HG03280 (cell line): ENCODE results near the gene GRAMD4.

Experiments
- ATAC-seq: cut with Tn5 transposase; IDR thresholded peaks from one replicate; pipeline ENCODE4 v1.9.1; 2021; ENCODE audit warnings: mild to moderate bottlenecking, moderate library complexity; ENCODE audit not compliant: unreplicated experiment

Gene GRAMD4

DNA sequence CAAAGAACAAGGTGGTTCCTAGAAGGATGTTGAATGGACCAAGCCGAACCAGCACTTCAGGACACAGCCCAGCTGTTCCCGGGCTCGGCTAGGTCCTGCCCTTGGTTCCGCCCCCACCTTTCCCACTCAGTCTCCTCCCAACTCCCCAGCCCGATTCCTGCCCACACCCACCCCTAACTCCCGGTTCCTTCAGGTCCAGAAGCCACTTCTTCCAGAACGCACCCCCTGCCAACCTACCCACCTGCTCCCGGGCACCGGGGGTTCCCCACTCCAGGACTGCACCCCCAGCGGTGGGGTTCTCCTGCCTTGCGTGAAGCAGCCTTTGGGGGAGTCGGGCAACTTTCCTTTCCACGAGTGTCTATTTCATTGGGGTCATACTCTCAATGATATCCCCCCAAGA is 87.1 kb downstream of the GRAMD4 start:
- no peak for ATAC-seq

DNA sequence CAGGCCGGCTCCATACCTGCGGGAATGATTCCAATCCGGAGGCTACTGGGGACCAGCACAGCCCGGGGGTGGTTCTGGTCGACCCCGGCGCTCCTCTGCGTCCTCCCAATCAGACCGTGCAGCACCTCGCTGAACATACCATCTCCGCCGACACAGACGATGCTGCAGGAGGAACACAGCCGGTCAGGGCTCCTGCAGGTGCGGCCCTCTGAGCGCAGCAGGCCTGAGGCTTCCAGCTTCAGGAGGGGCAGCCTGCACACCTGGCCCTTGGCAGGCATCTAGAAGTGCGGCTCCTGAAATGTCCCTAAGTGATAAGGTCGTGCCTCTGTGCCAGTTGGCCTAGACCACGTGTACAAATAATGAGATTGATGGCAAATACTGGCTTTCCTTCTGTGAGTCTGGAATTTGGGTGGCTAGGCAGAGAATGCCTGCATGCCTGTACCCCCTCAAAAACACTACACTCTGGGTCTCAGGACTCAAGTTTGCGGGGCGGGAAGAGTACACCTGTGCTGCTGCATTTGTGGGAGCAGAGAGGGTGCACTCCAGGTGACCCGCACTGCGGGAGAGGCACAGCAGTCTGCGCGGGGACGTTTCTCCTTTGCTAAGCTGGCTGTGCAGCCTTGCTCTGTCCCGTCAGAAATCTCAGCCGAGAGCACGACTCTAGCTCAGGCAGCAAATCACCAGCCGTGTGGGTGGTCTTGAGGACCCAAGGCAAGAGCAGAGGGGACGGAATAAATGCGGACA is 87.8 kb downstream of the GRAMD4 start:
- no peak for ATAC-seq

DNA sequence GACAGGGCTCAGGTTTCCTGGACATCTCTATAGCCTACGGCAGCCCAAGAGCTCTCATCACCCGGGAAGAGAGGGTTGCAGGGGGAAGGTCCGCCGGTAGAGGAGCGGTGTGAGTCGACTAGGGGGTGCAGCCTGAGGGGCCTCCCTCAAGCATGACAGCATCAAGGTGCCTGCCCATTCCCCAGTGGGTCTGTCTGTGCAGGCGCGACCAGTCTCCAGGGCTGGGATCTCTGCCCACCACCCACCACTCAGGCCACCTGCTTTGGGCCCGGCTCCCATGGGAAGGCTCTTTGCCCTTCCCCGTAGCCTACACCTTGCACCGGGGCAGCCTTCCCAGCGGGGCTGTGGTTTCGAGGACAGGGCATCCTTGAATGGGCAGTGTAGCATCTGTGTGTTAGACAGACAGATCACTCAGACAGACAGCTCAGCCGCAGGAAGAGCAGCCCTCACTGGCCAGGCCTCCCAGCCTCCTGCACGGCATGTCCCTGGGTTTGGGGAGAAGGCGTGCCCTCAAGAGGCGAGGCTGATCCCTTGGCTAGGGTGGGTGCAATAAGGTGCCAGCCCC is 88.7 kb downstream of the GRAMD4 start:
- no peak for ATAC-seq

DNA sequence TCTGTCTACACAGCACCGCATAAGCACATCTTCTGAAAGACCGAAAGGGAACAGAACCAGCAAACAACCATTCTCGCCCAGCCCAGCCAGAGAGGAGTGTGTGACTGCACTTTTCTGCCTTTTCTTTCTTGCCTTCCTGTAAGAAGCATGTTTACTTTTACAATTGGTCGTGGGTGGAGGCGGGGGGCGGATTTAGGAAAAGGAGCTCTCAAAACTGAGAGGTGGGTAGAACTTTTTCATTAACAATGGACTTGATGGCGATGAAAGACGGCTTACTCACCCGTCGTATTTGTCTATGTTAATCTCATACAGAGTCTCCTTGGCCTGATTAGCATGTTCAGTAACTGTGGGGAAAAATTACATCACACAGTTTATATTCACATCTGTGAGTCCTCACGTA is 90.6 kb downstream of the GRAMD4 start:
- no peak for ATAC-seq

DNA sequence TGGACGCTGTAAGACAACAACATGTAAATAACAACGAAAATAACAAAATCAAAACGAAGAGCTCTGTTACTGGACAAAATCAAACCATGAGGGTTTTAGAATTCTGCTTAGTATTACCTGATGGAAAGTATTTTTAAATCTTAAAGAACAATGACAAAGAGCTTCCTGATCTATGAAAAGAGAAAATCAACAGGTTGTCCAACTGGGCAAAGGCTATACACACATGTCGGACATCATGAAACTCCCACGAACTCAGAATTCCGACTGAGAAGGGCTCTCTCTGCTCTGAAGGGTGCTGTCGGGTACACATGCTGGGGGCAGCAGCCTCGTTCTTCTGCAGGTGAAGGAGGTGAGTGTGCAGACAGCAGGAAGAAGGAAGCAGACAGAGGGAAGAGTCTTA is 92.1 kb downstream of the GRAMD4 start:
- no peak for ATAC-seq

DNA sequence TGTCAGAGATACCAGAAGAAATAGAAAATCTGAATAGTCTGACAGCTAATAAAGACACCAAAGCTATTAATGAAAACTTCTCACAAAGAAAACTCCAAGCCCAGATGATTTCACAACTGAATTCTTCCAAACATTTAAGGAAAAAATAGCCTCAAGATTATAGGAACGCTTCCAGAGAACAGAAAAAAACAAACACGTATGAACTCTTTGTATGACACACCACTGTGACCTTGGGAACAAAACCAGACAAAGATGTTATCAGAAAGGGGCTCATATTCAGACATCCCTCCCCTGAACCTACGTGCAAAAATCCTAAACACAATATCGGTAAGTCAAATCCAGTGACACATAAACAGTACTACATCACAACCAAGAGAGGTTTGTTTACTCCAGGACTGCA is 94.4 kb downstream of the GRAMD4 start:
- no peak for ATAC-seq

DNA sequence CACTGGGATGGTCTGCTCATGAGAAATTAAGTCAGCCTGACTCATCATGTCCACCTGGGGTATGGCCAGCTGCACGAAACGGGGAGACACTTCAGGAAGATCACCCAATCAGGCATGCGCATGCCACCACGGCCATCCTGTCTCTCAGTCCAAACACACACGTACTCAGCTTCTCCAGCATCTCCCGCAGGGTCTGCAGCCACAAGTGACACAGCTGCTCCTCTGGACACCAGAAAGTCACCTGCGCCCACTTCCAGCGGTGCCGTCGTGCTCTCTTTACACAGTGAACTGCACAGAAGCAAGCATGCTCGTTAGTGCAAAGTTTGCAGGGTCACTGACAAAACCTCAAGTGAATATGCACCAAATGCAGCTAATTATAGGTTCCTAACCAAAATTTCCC is 99.7 kb downstream of the GRAMD4 start:
- no peak for ATAC-seq

DNA sequence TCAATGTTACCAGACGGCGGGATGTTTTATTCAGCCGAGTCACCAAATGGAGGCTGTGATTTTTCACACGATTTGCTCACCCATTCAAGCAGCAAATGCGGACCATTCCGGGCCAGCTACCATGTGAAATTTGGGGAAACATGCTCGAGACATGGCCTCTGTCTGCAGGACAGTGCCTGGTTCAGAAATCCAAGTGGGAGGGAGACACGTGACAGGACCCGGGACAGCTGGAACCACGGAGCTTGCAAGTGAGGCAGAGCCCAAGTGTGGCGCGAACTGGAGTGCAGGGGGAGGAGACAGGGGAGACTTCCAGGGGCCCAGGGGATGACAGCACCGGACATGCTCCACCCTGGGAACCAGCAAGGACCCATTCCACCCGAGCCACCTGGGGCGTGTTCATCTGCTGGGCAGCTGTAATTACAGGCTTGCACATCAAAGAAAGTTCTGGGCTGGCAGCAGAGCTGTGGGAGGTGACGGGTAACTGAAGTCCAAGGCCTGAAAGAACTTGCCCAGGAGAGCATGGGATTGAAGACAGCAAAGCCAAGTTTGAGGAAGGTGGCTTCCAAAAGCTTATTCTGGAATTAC is 101.4 kb downstream of the GRAMD4 start:
- no peak for ATAC-seq

DNA sequence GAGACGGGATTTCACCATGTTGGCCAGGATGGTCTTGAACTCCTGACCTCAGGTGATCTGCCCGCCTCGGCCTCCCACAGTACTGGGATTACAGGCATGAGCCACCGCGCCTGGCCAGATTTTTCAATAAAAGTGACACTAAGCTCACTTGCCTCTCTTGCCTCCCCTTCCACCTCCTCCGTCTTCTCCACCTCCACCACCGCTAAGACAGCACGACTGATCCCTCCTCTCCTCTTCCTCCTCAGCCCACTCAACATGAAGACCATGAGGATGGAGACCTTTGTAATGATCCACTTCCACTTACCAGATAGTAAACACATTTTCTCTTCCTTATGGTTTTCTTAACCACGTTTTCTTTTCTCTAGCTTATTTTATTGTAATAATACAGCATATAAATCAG is 103.7 kb downstream of the GRAMD4 start:
- ATAC-seq, result no peak

DNA sequence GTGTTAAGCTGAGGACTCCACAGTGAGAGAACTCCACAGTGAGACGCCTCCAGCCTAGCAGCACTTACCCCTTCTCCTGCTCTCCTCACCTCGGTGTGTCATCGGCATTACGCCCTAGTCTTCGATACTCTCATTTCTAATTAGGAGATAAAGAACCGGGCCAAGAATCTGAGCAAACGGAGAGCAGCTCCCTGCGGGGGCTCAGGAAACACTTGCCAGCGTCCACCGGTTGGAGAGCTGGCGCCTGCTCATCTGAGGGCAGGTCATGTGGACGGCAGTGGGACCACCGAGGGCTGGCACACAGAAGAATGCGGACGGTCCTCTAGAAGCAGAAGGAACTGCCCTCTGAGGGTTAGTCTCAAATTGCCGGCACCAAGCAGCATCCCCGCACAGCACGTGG is 104.9 kb downstream of the GRAMD4 start:
- ATAC-seq, result no peak

DNA sequence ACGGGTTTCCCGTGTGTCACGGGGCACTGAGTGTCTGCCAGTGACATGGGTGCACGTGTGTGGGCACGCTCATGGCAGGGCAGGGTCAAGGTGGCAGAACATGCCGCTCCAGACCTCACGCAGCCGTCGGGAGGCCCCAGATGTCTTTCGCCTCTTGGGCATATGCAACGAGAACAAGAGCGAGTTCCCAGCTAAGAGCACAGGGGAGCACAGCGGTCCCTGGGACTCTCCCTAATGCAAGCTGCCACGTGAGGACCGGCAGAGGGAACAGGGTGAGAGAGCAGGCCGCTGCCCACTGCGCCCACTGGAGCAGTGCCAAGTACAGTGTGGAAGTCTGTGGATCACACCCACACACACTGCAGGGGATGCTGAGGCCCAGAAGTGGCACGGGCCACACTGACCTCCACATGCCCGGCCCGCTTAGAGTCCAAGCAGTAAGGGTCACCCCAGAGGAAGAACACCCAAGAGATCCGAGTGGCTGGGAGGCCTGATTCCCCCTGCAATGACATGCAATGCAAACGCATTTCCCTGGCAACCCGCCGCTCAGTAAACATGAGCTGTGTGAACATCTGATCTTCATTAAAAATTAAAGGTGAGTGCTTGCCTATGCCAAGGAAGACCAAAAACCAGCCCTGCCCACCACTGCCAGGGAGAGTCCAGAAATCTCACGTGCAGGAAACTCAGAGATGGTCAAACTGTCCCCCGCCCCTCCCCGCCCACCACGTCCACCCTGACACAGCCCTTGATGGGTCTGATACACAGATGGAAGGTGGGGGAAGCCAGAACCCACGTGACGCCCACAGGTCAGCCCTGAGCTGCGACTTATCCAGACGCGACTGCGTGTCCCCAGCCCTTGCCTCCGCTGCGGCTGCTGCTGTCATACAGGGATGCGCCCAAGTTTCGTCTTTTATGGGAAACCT is 106.1 kb downstream of the GRAMD4 start:
- no peak for ATAC-seq

DNA sequence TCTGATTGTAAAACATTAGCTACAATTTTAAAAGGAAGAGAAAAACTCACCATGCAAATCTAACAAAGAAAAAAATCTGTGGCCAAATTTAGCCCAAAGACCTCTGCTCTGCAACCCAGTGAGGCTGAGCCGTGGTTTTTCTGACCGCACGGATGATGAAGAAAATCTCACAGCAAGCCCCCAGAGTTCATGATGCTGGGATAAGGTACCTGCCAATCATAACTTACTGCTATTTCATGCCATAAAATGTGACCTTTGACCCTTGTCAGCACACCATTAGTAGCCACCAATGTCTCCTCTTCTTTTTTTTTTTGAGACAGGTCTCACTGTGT is 106.8 kb downstream of the GRAMD4 start:
- ATAC-seq, result no peak

DNA sequence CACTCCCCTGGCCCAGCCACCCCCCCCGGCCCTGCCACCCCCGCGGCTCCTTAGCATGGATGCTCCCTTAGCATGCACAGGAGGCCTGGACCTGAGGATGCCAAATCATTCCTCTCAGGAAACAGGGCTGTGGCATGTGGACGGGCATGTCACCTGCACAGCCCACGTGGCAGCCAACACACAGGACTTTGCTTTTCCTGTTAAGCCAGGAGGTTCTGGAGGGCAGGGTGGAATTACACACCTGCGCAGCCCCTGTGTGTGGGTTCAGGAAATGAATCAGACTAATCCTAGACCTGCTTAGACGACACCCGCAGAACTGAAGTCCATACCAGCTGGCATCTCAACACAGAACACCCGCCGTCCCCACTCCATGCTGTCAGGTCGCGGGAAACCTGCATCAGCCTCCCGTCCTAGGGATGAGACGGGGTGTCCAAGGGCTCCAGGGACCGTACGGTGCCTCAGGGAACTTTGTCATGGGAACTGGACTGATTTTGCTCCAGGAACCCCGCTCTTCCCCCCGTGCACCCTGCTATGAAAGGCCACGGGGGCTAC is 107.7 kb downstream of the GRAMD4 start:
- no peak for ATAC-seq

DNA sequence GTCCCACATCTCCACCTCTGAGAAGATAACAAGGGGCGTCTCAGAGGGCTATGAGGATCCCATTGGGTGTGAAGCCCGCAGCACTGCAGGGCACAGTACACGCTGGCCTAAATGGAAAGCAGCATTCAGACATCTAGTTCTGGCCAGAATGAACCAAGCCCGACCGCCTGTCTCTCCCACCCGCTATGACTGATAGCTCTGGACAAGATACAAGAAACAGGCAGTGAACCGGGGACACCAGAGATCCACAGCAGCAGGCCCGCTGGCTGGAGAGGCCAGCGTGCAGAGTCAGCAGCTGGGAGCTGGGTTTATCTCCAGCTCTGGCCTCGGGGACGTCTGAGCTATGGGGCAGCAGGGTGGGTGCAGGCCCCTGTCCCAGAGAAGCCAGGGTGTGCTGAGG is 108.3 kb downstream of the GRAMD4 start:
- ATAC-seq, result no peak
